ENCODE results near the gene OR2T35.
"Not testable (repeated sequence)": the region's sequence is repeated elsewhere in the genome, so short reads cannot be mapped to it uniquely, and the experiment has no call there.

Gene OR2T35

GRCh38 chr1:248645178-248645577, at the start of gene OR2T35:
OR2T35 (minus strand) TSS chr1:248645278; CDS start chr1:248639258, 6,020 bp downstream.
- H3K27me3 ChIP-seq (ENCODE audit: control insufficient read depth in 1 of 2, insufficient read depth in 2 of 2, low read length in 2 of 2); H3K4me1 ChIP-seq (ENCODE audit: control insufficient read depth in 1 of 2, insufficient read depth in 2 of 2, low read length in 2 of 2); H3K9ac ChIP-seq (ENCODE audit: low read depth in 1 of 2, low read length in 2 of 2); H3K27ac ChIP-seq (ENCODE audit: low read depth, low read length); H3K36me3 ChIP-seq (ENCODE audit: control insufficient read depth in 1 of 2, insufficient read depth in 2 of 2, low read length in 2 of 2); H3K4me3 ChIP-seq (ENCODE audit: low read depth in 1 of 2, low read length in 2 of 2); H3K9me3 ChIP-seq (ENCODE audit: control insufficient read depth in 1 of 2, low read length in 2 of 2): not testable (repeated sequence)

GRCh38 chr1:248691567-248692155, 46.6 kb upstream of the OR2T35 start:
- H3K36me3 ChIP-seq (ENCODE audit: control insufficient read depth in 1 of 2, insufficient read depth in 2 of 2, low read length in 2 of 2) = no peaks in the 10 kb centered on the region
- H3K4me3 ChIP-seq (ENCODE audit: low read depth in 1 of 2, low read length in 2 of 2) = no peak overlapping the region
- H3K4me1 ChIP-seq (ENCODE audit: control insufficient read depth in 1 of 2, insufficient read depth in 2 of 2, low read length in 2 of 2) = no peaks in the 10 kb centered on the region
- no peaks in the 10 kb centered on the region for H3K9me3 ChIP-seq (ENCODE audit: control insufficient read depth in 1 of 2, low read length in 2 of 2)
- H3K9ac ChIP-seq (ENCODE audit: low read depth in 1 of 2, low read length in 2 of 2) = no peak overlapping the region
- no peak overlapping the region for H3K27ac ChIP-seq (ENCODE audit: low read depth, low read length)
- H3K27me3 ChIP-seq (ENCODE audit: control insufficient read depth in 1 of 2, insufficient read depth in 2 of 2, low read length in 2 of 2) = no peaks in the 10 kb centered on the region

GRCh38 chr1:248688527-248689298, 43.6 kb upstream of the OR2T35 start:
- Histone ChIP-seq H3K36me3 (ENCODE audit: control insufficient read depth in 1 of 2, insufficient read depth in 2 of 2, low read length in 2 of 2) (no peaks in the 10 kb centered on the region), H3K9me3 (ENCODE audit: control insufficient read depth in 1 of 2, low read length in 2 of 2) (no peaks in the 10 kb centered on the region), H3K9ac (ENCODE audit: low read depth in 1 of 2, low read length in 2 of 2) (no peak overlapping the region), H3K27ac (ENCODE audit: low read depth, low read length) (no peak overlapping the region), H3K4me3 (ENCODE audit: low read depth in 1 of 2, low read length in 2 of 2) (no peak overlapping the region), H3K4me1 (ENCODE audit: control insufficient read depth in 1 of 2, insufficient read depth in 2 of 2, low read length in 2 of 2) (no peaks in the 10 kb centered on the region), H3K27me3 (ENCODE audit: control insufficient read depth in 1 of 2, insufficient read depth in 2 of 2, low read length in 2 of 2) (no peaks in the 10 kb centered on the region)

GRCh38 chr1:248686815-248687214, 41.7 kb upstream of the OR2T35 start:
- no peak overlapping the region for H3K27ac ChIP-seq (ENCODE audit: low read depth, low read length)
- no peak overlapping the region for H3K4me3 ChIP-seq (ENCODE audit: low read depth in 1 of 2, low read length in 2 of 2)
- no peaks in the 10 kb centered on the region for H3K36me3 ChIP-seq (ENCODE audit: control insufficient read depth in 1 of 2, insufficient read depth in 2 of 2, low read length in 2 of 2)
- H3K27me3 ChIP-seq (ENCODE audit: control insufficient read depth in 1 of 2, insufficient read depth in 2 of 2, low read length in 2 of 2) = no peaks in the 10 kb centered on the region
- no peaks in the 10 kb centered on the region for H3K4me1 ChIP-seq (ENCODE audit: control insufficient read depth in 1 of 2, insufficient read depth in 2 of 2, low read length in 2 of 2)
- H3K9me3 ChIP-seq (ENCODE audit: control insufficient read depth in 1 of 2, low read length in 2 of 2) = no peaks in the 10 kb centered on the region
- H3K9ac ChIP-seq (ENCODE audit: low read depth in 1 of 2, low read length in 2 of 2) = no peak overlapping the region

- no peaks in the 10 kb centered on the region for H3K4me1 ChIP-seq (ENCODE audit: control insufficient read depth in 1 of 2, insufficient read depth in 2 of 2, low read length in 2 of 2)
- H3K36me3 ChIP-seq (ENCODE audit: control insufficient read depth in 1 of 2, insufficient read depth in 2 of 2, low read length in 2 of 2) = no peaks in the 10 kb centered on the region
- H3K27me3 ChIP-seq (ENCODE audit: control insufficient read depth in 1 of 2, insufficient read depth in 2 of 2, low read length in 2 of 2) = no peaks in the 10 kb centered on the region
- no peak overlapping the region for H3K27ac ChIP-seq (ENCODE audit: low read depth, low read length)
- H3K4me3 ChIP-seq (ENCODE audit: low read depth in 1 of 2, low read length in 2 of 2) = no peak overlapping the region
- no peak overlapping the region for H3K9ac ChIP-seq (ENCODE audit: low read depth in 1 of 2, low read length in 2 of 2)
- H3K9me3 ChIP-seq (ENCODE audit: control insufficient read depth in 1 of 2, low read length in 2 of 2) = no peaks in the 10 kb centered on the region
These were observed 36.6 kb upstream of the OR2T35 start for GRCh38 chr1:248681651-248682050.

GRCh38 chr1:248670003-248670402, 24.9 kb upstream of the OR2T35 start:
- H3K36me3 ChIP-seq (ENCODE audit: control insufficient read depth in 1 of 2, insufficient read depth in 2 of 2, low read length in 2 of 2) = no peaks in the 10 kb centered on the region
- H3K27ac ChIP-seq (ENCODE audit: low read depth, low read length) = no peak overlapping the region
- H3K4me3 ChIP-seq (ENCODE audit: low read depth in 1 of 2, low read length in 2 of 2) = no peak overlapping the region
- H3K27me3 ChIP-seq (ENCODE audit: control insufficient read depth in 1 of 2, insufficient read depth in 2 of 2, low read length in 2 of 2) = no peaks in the 10 kb centered on the region
- H3K9me3 ChIP-seq (ENCODE audit: control insufficient read depth in 1 of 2, low read length in 2 of 2) = peaks cover 5% of the 10 kb centered on the region in 2 donors
- no peak overlapping the region for H3K9ac ChIP-seq (ENCODE audit: low read depth in 1 of 2, low read length in 2 of 2)
- H3K4me1 ChIP-seq (ENCODE audit: control insufficient read depth in 1 of 2, insufficient read depth in 2 of 2, low read length in 2 of 2) = no peaks in the 10 kb centered on the region

- not testable (repeated sequence) for H3K9me3 ChIP-seq (ENCODE audit: control insufficient read depth in 1 of 2, low read length in 2 of 2); H3K27me3 ChIP-seq (ENCODE audit: control insufficient read depth in 1 of 2, insufficient read depth in 2 of 2, low read length in 2 of 2); H3K36me3 ChIP-seq (ENCODE audit: control insufficient read depth in 1 of 2, insufficient read depth in 2 of 2, low read length in 2 of 2); H3K4me3 ChIP-seq (ENCODE audit: low read depth in 1 of 2, low read length in 2 of 2); H3K4me1 ChIP-seq (ENCODE audit: control insufficient read depth in 1 of 2, insufficient read depth in 2 of 2, low read length in 2 of 2); H3K9ac ChIP-seq (ENCODE audit: low read depth in 1 of 2, low read length in 2 of 2); H3K27ac ChIP-seq (ENCODE audit: low read depth, low read length)
These were observed 18.6 kb upstream of the OR2T35 start for GRCh38 chr1:248663453-248664328.

- not testable (repeated sequence) for H3K4me3 ChIP-seq (ENCODE audit: low read depth in 1 of 2, low read length in 2 of 2); H3K9ac ChIP-seq (ENCODE audit: low read depth in 1 of 2, low read length in 2 of 2); H3K4me1 ChIP-seq (ENCODE audit: control insufficient read depth in 1 of 2, insufficient read depth in 2 of 2, low read length in 2 of 2); H3K27ac ChIP-seq (ENCODE audit: low read depth, low read length); H3K9me3 ChIP-seq (ENCODE audit: control insufficient read depth in 1 of 2, low read length in 2 of 2); H3K36me3 ChIP-seq (ENCODE audit: control insufficient read depth in 1 of 2, insufficient read depth in 2 of 2, low read length in 2 of 2); H3K27me3 ChIP-seq (ENCODE audit: control insufficient read depth in 1 of 2, insufficient read depth in 2 of 2, low read length in 2 of 2)
These were observed 11.7 kb upstream of the OR2T35 start for GRCh38 chr1:248656797-248657196.

GRCh38 chr1:248655354-248655753, 10.3 kb upstream of the OR2T35 start, which contains the start of gene OR2T27:
OR2T27 (minus strand) TSS chr1:248655528; CDS start chr1:248650884, 4,644 bp downstream.
- H3K9ac ChIP-seq (ENCODE audit: low read depth in 1 of 2, low read length in 2 of 2); H3K27me3 ChIP-seq (ENCODE audit: control insufficient read depth in 1 of 2, insufficient read depth in 2 of 2, low read length in 2 of 2); H3K27ac ChIP-seq (ENCODE audit: low read depth, low read length); H3K4me3 ChIP-seq (ENCODE audit: low read depth in 1 of 2, low read length in 2 of 2); H3K9me3 ChIP-seq (ENCODE audit: control insufficient read depth in 1 of 2, low read length in 2 of 2); H3K36me3 ChIP-seq (ENCODE audit: control insufficient read depth in 1 of 2, insufficient read depth in 2 of 2, low read length in 2 of 2); H3K4me1 ChIP-seq (ENCODE audit: control insufficient read depth in 1 of 2, insufficient read depth in 2 of 2, low read length in 2 of 2): not testable (repeated sequence)

Data from duodenal mucosa (tissue), 2 donors.